Measurements from ENCODE around the gene FADS6. TPM values are rescaled to one million over a fixed set of nuclear protein-coding genes. Genes with fewer than 3 reads are reported as not detected.

The FADS6 gene
- total RNA-seq, 4 donors from 2014 or later: 4.9 to 19.9 (median 6.8) TPM

DNA sequence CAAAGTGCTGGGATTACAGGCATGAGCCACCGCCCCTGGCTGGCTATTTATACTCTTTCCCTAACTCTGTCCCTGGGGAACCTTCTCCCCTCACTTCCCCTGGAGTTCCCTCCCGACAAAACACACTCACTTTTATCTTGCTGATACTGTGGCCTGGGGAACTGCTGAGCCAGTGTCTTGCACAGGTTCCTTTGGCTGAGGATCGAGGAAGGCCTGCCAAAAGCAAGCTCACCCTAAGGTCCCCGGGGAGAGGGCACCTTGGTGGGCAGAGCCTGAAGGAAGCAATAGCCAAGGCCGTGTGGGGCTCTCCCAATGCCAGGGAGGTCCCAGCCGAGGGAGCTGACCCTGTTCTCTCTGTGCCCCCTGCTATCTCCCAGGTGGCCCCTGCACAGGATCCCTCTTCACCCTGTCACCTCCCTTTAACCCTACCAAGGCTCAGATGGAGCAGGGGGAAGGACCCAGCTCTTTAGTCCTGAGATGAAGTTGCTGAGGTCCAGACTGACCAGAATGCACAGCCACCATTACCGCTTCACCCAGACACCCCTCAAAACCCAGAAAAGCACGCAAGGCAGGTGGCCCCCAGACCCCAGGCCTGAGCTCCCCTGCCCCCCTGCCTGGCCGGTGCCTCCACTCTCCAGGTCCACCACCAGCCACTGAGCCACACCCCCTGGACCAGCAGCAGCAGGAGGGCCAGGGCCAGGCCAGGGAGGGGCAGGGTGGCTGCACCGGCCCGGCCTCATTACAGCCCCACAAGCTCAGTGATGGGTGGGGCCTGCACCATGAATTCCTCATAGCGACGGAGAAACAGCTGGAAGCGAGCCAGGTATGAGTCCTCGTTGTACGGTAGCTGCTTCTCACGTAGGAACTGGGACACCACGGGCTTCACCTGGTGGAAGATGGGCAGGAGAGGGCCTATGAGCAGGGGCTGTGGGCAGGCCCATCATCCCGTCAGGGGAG, 15.6 kb downstream of the FADS6 start:
- 36 to 39% methylated on average over 19 of the region's 19 CpGs for WGBS, 2 donors
- intact Hi-C loops (cut with DNase I; ENCODE audit: low total_unique reads): no loop called here

GRCh38 chr17:74875977-74876593, 17.3 kb downstream of the FADS6 start:
- intact Hi-C loops (cut with DNase I; ENCODE audit: low total_unique reads): no loop called here
- no peak overlapping the region for H3K4me3 ChIP-seq (ENCODE audit: low read depth, poor library complexity, severe bottlenecking)
- no peak for DNase-seq (ENCODE audit: low spot score in 2 of 2)
- 60 to 81% methylated on average over 6 of the region's 6 CpGs for WGBS, 2 donors
- no peak for TF ChIP-seq POLR2A (IDR thresholded peaks at IDR 0.05)

More for the DNA sequence above, 15.6 kb downstream of the FADS6 start:
- TF ChIP-seq POLR2A (IDR thresholded peaks at IDR 0.05): no peak
- TF ChIP-seq CTCF (IDR thresholded peaks at IDR 0.05): no peak
- no peak for DNase-seq (ENCODE audit: low spot score in 2 of 2)
- no peak overlapping the region for H3K4me3 ChIP-seq (ENCODE audit: low read depth, poor library complexity, severe bottlenecking)

DNA sequence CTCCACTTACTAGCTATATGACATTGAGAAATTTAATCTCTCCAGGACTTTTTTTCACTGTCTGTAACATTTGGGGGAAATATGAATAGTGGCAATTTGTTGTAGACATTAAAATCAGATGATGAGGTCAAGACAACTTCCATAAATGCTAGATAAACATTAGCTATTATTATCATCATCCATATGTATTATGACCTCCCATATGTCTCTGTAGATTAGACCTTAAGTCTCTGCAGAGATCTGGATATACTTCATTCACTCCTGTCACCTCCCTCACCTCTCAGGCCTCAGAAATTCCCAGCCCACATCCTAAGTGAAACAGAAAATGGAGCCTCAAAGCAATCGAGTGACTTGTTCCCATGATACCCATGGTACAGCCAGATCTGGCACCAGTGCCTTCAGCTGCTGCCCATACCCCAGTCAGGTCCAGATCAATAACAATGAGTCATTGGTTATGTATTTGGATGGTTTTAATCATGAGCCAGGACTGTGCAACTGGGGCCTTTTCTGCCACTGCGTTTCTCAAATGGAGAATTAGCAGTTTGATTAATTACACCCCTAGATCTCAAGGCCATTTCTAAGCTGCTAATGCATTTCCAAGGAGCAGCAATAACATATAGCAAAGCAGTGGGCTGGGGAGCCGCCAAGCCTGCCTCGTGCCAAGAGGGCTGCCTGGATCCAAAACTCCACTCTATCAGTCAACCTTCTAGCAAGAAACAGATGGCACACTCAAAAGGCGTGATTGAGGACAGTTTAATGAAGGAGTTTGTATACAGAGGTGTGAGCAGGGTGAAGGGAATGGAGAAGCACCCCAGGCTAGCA, 18.1 kb downstream of the FADS6 start:
- H3K4me3 ChIP-seq (ENCODE audit: low read depth, poor library complexity, severe bottlenecking): no peak overlapping the region
- intact Hi-C loops (cut with DNase I; ENCODE audit: low total_unique reads): no loop called here
- DNase-seq (ENCODE audit: low spot score in 2 of 2): no peak
- TF ChIP-seq CTCF (IDR thresholded peaks at IDR 0.05): no peak
- TF ChIP-seq POLR2A (IDR thresholded peaks at IDR 0.05): no peak
- 69 to 74% methylated on average over 5 of the region's 5 CpGs for WGBS, 2 donors

- DNase-seq (ENCODE audit: low spot score in 2 of 2): no peak
- WGBS, 2 donors: 96 to 97% methylated on average over 5 of the region's 5 CpGs
- intact Hi-C loops (cut with DNase I; ENCODE audit: low total_unique reads): no loop called here
- no peak overlapping the region for H3K4me3 ChIP-seq (ENCODE audit: low read depth, poor library complexity, severe bottlenecking)
- TF ChIP-seq CTCF (IDR thresholded peaks at IDR 0.05) (no peak), POLR2A (IDR thresholded peaks at IDR 0.05) (no peak)
Measured at GRCh38 chr17:74874615-74875037, 18.8 kb downstream of the FADS6 start.

GRCh38 chr17:74873874-74874614, 19.4 kb downstream of the FADS6 start:
- no peak for DNase-seq (ENCODE audit: low spot score in 2 of 2)
- WGBS, 2 donors: 60 to 62% methylated on average over 6 of the region's 6 CpGs
- H3K4me3 ChIP-seq (ENCODE audit: low read depth, poor library complexity, severe bottlenecking): no peak overlapping the region
- intact Hi-C loops (cut with DNase I; ENCODE audit: low total_unique reads): no loop called here
- TF ChIP-seq POLR2A (IDR thresholded peaks at IDR 0.05): no peak
- no peak for TF ChIP-seq CTCF (IDR thresholded peaks at IDR 0.05)
